Cardiac fibroblast (primary cell): ENCODE measurements around the gene GFOD2.

Experiments used
- DNase-seq, 2 donors: peaks; one replicate each; pipeline versions ENCODE4 v3.0.0 to v3.0.0-alpha.2; 2010; ENCODE audit warnings: low read depth in 2 of 2
- H3K4me3 ChIP-seq, 2 donors: replicated peaks in 1 of 2; 1 replicate in 1 of 2; 2 replicates in 1 of 2; pipeline ENCODE4 v1.5.1; 2011; ENCODE audit warnings: low read depth in 2 of 2, low read length in 2 of 2, mild to moderate bottlenecking in 2 of 2, moderate library complexity in 1 of 2
- CTCF ChIP-seq: IDR thresholded peaks from one replicate; pipeline ENCODE4 v1.5.1; 2011; ENCODE audit warnings: low read depth, mild to moderate bottlenecking, low read length, inconsistent platforms

The GFOD2 gene

GRCh38 chr16:67648764-67649407, 70.2 kb downstream of the GFOD2 start:
- TF ChIP-seq CTCF, result no peak
- DNase-seq, result no peak
- H3K4me3 ChIP-seq, result no peak overlapping the region

- no peak overlapping the region for H3K4me3 ChIP-seq
- no peak for TF ChIP-seq CTCF
- DNase-seq, result no peak
These were observed 70.9 kb downstream of the GFOD2 start for GRCh38 chr16:67648088-67648763.

- no peak overlapping the region for H3K4me3 ChIP-seq
- TF ChIP-seq CTCF, result no peak
- DNase-seq, result no peak
These were observed 71.4 kb downstream of the GFOD2 start for GRCh38 chr16:67647681-67648080.

GRCh38 chr16:67647111-67647651, 71.9 kb downstream of the GFOD2 start:
- no peak for TF ChIP-seq CTCF
- H3K4me3 ChIP-seq, result no peak overlapping the region
- no peak for DNase-seq

GRCh38 chr16:67645397-67646121, 73.6 kb downstream of the GFOD2 start:
- no peak overlapping the region for H3K4me3 ChIP-seq
- DNase-seq, result no peak
- no peak for TF ChIP-seq CTCF

GRCh38 chr16:67644038-67644437, 75.1 kb downstream of the GFOD2 start:
- no peak for TF ChIP-seq CTCF
- DNase-seq, result no peak
- H3K4me3 ChIP-seq, result no peak overlapping the region
